Measurements from ENCODE around the gene KLK11. TPM values are rescaled to one million over a fixed set of nuclear protein-coding genes. Genes with fewer than 3 reads are reported as not detected.

The KLK11 gene
- total and polyA plus RNA-seq, 2 of the 8 experiments (the other 6 are each of a cell fraction or from before 2014, with no cell fraction given): 0.45 TPM; not detected in 1

DNA sequence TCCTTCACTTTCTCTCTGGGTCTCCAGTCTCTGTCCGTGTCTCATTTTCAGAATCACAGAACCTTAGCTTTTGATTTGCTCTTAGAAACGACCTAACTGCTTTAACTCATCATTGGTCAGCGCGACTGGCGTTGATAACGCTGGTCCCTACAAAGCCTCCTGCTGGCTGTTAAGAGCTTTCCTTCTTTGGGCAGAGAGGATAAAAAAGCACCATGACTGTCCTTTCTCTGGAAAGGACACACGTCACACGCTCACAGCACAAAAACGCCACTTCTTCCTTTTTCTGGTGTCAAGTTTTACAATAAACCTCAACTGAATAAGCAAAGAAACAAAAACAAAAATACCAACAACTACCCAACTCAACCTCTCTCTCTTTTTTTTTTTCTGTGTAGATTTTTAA, 10.1 kb upstream of the KLK11 start:
- H2BK120ac ChIP-seq (replicated peaks; ENCODE audit: low read depth, low read length): no peak overlapping the region
- no peak overlapping the region for H4K91ac ChIP-seq (replicated peaks; ENCODE audit: insufficient read length, low read length)
- H3K14ac ChIP-seq (ENCODE audit: insufficient read length): no peak overlapping the region
- no peaks in the 10 kb centered on the region for H3K23me2 ChIP-seq (ENCODE audit: low read depth, low read length)
- no peak overlapping the region for H2BK5ac ChIP-seq (ENCODE audit: low read depth, low read length)
- no peak overlapping the region for H3K4ac ChIP-seq (replicated peaks; ENCODE audit: insufficient read length, low read depth, low read length)
- no peak overlapping the region for H2AFZ ChIP-seq (ENCODE audit: low read length)
- CTCF ChIA-PET (ENCODE audit: partially characterized antibody): interaction anchor here (0.6 to 1.1 kb wide), 5 partner anchors 15 to 431 kb away, joined by 3 to 9 read pairs (median 3); no protein-coding TSS in a partner anchor
- no peaks in the 10 kb centered on the region; the same call in 1 of the 2 replicates for H3K79me1 ChIP-seq (ENCODE audit: low read depth, low read length)
- no peak overlapping the region for H2BK20ac ChIP-seq (ENCODE audit: low read length)
- H3K23ac ChIP-seq (ENCODE audit: insufficient read length): no peak overlapping the region
- H4K5ac ChIP-seq (ENCODE audit: insufficient read length, low read depth, low read length): no peak overlapping the region
- H3K27me3 ChIP-seq (replicated peaks in 1 of 4; ENCODE audit: control insufficient read depth in 3 of 4, extremely low read depth in 1 of 4, insufficient read depth in 3 of 4, low read length in 3 of 4): no peaks in the 10 kb centered on the region
- H3K9ac ChIP-seq (replicated peaks in 1 of 4; ENCODE audit: extremely low read depth in 1 of 4, low read depth in 3 of 4, low read length in 3 of 4): no peak overlapping the region
- no peak overlapping the region; the same call in 1 of the 2 replicates for H3K18ac ChIP-seq (ENCODE audit: extremely low read depth, low read length)
- H3K79me2 ChIP-seq (ENCODE audit: control insufficient read depth in 1 of 2, insufficient read depth in 2 of 2, low read length in 2 of 2): no peaks in the 10 kb centered on the region
- H3K36me3 ChIP-seq (ENCODE audit: control insufficient read depth in 2 of 4, insufficient read depth in 4 of 4, low read length in 3 of 4): no peaks in the 10 kb centered on the region
- H3K4me3 ChIP-seq (ENCODE audit: extremely low read depth in 1 of 4, insufficient read depth in 2 of 4, low read depth in 3 of 4, low read length in 4 of 4): no peak overlapping the region
- H3K4me2 ChIP-seq (ENCODE audit: insufficient read depth in 1 of 2, low read depth in 2 of 2, low read length in 2 of 2): no peak overlapping the region
- H3K56ac ChIP-seq (replicated peaks; ENCODE audit: insufficient read length, low read depth, low read length): no peak overlapping the region
- H4K20me1 ChIP-seq (replicated peaks in 1 of 2; ENCODE audit: control insufficient read depth in 1 of 2, insufficient read depth in 2 of 2, low read length in 2 of 2): peaks cover 0 to 1% of the 10 kb centered on the region in 2 experiments
- 0 out of 2 replicates have a peak overlapping the region, but pooled peaks have one; percentile 22 for H2BK12ac ChIP-seq (ENCODE audit: low read depth, low read length)
- FAIRE-seq: peak; percentile 13
- H3K4me1 ChIP-seq (replicated peaks in 1 of 4; ENCODE audit: control insufficient read depth in 3 of 4, insufficient read depth in 4 of 4, low read length in 3 of 4): peaks cover 0 to 3% (median 1%) of the 10 kb centered on the region in 4 experiments; a peak in 2 of 7 replicates
- H2AK5ac ChIP-seq (ENCODE audit: low read depth, low read length): no peak overlapping the region
- H2BK15ac ChIP-seq (ENCODE audit: low read length): no peak overlapping the region
- POLR2A ChIA-PET (ENCODE audit: partially characterized antibody): interaction anchor here (0.7 to 2.2 kb wide), 4 partner anchors 9 to 242 kb away, joined by 3 to 6 read pairs (median 4); no protein-coding TSS in a partner anchor
- no peaks in the 10 kb centered on the region for H3K9me3 ChIP-seq (ENCODE audit: insufficient read depth in 2 of 2, low read depth in 1 of 2, low read length in 1 of 2)
- no peak overlapping the region for H3K27ac ChIP-seq (ENCODE audit: low read depth, low read length)
- WGBS, 2 experiments (ENCODE audit: extremely low coverage in 1 of 2, insufficient coverage in 1 of 2, insufficient read length in 1 of 2, insufficient replicate concordance in 2 of 2, low coverage in 1 of 2, low lambda C conversion rate in 2 of 2, missing lambda C conversion rate in 1 of 2): 69% methylated on average over 9 of the region's 9 CpGs; no CpG with 5 or more reads in 1 of the 2 experiments
- H4K8ac ChIP-seq (ENCODE audit: extremely low read depth, insufficient read depth, low read length): no peak overlapping the region
- TF ChIP-seq CTCF (IDR thresholded peaks at IDR 0.05; ENCODE audit: control extremely low read depth in 1 of 3, insufficient read depth in 1 of 3, low read depth in 1 of 3, low read length in 3 of 3) (peak in 1 of 3 experiments; percentile 23; a peak in 2 of 4 replicates), E2F6 (IDR thresholded peaks at IDR 0.05) (no peak)
- no peak for DNase-seq (ENCODE audit: low read depth in 1 of 2, low spot score in 2 of 2)

Measured in H1 (cell line).